ENCODE data around the gene CDC42SE2.

CDC42SE2 gene
- 291 to 791 (median 353) reads per million in 3 experiments for total RNA-seq

DNA sequence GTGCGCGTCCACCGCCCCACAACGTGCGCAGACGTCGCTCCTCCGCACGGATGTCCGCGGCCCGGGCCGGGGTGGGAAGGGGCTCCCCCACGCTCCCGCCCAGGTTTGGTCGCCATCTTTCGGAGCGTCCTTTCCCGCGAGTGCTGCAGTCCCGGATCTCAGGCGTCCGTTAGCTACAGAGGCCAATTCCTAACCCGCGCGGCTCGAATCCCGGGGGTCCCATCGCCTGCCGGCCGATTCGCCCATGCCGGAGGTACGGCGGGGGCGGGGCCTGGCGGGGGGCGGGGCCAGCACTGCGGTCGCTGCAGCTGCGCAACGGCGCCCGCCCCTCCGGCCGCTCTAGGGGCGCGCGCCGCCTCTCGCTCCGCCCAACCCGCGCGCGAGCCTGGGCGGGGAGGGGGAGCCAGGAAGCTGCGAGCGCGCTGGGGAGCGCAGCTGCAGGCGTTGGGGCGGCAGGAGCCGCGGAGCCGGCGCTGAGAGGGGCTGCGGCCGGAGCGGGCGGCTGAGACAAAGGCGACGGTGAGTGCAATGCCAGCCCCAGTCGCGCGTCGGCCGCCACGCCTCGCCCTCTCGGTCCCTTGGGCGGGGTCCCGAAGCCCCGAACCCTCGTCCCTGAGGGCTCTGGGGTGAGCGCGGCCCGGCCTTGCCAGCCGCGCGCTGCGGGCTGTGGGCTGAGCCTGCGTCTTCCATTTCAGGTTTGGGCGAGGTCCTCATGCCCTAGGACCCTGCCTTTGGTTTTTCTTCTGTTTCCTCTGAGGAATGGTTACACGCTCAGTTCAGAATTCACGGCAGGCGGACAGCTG lies at the start of gene CDC42SE2:
CDC42SE2 (plus strand) TSS at position 406 of the 803 bp plus-strand sequence. CDS start 95,441 bp downstream, outside the sequence.
- peak; percentile 87 for DNase-seq

DNA sequence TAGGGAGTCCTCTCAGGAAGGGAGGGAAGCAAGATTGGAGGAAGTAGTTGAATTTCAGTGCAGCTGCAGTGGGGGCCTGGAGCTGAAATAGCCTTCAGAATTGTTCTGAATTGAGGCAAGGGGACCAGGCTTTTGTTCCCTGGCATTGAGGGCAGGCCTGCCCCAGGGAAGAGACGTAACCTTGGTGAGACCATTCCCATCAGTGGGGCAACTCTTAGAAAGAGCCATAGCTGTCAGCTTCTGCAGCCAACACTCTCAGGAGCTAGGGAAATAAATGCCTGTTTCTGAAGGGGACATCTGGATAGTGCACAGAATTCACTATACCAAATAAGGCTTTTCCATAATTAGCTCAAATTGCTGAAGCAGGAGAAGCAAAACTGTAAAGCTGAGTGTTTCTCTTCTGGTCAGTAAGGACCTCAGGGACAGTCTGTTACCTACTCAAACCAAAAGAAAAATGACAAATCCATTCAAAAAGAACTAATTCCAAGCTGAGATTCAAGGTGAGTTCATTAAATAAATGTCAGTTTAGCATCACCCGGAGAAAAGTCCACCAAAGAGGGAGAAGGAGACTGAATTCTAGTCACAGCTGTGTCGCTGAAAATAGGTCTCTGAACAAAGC lies 49.1 kb upstream of the CDC42SE2 start:
- no peak for DNase-seq

- no peak for DNase-seq
Observed at GRCh38 chr5:131217791-131218190, 46.1 kb upstream of the CDC42SE2 start.

DNA sequence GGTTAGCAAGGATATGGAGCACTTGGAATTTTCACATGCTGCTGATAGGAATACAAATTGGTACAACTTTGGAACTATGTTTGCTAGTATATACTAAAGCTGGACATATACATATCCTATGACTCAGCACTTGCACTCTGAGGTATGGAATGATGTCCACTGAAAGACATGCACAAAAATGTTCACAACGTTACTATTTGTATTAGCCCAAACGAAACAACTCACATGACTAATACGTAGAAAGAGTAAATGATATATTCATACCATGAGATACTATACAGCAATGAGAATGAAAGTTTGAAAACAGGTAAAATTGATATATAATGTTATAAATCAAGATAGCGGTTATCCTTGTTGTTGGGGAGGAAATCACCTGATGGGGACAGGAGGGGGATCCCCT lies 45.5 kb upstream of the CDC42SE2 start:
- no peak for DNase-seq

DNA sequence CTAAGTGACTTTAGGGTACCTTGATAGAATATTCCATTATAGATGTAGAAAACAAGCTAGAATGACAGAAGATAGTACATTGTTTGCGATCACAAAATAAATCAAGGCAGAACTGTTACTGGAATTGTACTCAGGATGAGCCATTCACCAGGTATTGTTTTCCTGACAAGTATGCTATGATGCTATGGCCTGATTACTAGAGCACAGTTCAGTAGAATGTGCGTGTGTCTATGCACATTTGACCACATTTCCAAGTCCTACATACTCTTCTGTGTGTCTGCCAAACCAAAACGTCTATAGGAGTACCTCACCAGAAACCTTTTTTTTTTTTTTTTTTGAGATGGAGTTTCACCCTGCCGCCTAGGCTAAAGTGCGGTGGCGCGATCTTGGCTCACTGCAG lies 43.3 kb upstream of the CDC42SE2 start:
- no peak for DNase-seq

DNA sequence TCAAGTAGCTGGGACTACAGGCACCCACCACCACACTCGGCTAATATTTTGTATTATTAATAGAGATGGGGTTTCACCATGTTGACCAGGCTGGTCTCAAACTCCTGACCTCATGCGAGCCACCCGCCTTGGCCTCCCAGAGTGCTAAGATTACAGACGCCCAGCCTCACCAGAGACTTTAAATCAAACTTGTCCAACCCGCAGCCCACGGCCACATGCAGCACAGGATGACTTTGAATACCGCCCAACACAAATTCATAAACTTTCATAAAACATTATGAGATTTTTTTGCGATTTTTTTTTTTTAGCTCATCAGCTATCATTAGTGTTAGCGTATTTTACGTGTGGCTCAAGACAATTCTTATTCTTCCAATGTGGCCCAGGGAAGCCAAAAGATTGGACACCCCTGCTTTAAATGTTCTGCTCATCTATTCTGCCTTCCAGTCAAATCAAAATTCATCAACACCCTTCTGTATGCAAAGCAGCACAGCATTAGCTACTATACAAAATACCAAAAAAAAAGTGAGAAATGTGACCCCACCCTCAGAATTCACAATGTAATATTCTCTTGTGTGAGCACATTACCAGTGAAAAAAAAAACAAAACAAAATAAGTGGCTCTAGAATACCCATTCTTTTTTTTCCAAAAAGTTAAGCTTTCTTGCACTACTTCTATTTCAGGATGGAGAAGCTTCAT lies 42.7 kb upstream of the CDC42SE2 start:
- DNase-seq: no peak

DNA sequence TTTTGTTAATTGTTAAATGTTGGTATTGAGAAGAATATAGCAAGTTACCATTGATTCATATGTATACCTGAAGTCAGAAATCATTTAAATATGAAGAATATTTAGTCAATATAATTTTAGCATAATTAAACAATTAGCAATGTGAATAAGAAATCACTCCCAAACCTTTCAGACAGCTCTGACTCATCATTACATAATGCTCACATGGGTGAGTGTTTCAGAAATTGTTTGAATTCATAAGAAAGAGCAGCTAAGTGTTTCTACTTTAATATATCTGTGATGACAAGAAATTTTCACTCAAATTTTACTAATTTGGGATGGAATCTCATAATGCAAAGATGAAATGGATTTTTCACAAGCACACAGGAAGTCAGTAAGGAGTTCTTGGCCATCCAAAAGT lies 42.0 kb upstream of the CDC42SE2 start:
- DNase-seq: no peak

- no peak for DNase-seq
Observed at GRCh38 chr5:131222731-131223130, 41.1 kb upstream of the CDC42SE2 start.

DNA sequence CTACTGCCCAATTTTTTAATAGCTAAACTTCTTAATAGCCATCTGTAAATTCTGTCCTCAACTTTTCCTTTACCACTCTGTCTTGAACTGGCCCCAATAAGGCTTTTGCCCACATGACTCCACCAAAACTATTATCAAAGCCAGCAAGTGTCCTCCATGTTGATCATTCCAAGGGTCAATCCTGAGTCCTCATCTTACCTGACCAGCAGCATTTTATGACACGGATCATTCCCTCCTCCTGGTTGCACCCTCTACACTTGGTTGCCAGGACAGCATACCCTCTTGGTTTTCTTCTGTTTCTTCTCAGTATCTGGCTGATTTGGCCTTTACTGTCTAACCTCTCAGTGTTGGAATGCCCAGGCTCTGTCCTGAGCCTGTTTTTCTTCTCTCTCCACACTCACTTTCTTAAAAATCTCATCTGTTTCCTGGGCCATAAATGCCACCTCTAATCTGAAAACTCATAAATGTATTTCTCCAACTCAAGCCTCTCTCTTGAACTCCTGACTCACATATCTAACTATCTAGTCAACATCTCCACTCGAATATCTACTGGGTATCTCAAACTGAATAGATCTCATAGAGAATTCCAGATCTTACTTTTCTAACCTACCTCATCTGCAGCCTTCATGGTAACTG lies 40.0 kb upstream of the CDC42SE2 start:
- DNase-seq: no peak

DNA sequence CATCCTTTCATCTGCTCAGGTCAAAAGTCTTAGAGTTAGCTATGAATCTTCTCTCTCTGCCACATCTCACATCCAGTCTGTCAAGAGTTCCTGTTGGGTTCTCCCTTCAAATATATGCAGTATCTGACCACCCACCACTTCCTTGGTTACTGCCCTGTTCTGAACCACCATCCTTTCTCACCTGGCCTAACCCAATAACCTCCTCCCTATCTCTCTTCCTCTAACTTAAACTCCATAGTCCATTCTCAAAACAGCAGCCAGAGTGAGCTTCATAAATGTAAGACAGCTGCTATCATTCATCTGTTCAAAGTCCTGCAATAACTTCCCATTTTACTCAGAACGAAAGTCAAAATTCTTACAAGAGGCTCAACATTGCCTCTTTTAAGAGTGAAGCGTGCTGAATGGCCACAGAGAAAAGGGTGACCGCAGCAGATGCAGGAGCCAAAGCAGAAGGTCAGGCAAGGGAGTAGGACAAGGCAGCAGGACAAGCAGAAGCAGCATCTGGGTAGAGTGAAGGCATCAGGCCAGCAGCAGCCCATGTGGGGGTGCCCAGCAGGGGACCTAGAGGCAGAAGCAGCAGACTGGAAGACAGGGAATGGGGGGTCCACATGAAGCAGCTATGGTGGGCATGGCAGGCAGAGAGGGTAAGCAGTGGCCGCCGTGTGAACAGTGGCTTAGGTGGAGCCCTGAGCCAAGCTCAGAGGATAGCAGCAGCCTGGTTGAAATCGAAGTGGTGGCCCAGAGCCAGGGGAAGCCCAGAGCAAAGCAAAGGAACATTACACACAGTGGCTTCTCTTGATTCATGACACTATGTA lies 39.3 kb upstream of the CDC42SE2 start:
- DNase-seq: peak; percentile 13

GRCh38 chr5:131225282-131225974 lies 38.4 kb upstream of the CDC42SE2 start:
- no peak for DNase-seq

DNA sequence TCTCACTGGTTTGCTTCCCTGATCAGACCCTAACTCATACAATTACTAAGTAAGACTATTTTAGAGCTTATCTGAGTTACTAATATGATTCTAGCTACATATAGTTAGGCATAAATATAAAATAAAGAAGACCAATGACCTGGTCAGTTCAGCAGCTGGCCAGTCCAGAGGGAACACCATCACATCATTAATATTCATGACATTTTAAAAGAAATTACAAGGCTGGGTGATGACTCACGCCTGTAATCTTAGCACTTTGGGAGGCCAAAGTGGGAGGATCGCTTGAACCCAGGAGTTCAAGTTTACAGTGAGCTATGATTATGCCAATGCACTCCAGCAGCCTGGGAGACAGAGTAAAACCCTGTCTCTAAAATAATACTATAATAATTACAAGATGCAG lies 37.0 kb upstream of the CDC42SE2 start:
- no peak for DNase-seq

- no peak for DNase-seq
Observed at GRCh38 chr5:131228646-131229045, 35.2 kb upstream of the CDC42SE2 start.

DNA sequence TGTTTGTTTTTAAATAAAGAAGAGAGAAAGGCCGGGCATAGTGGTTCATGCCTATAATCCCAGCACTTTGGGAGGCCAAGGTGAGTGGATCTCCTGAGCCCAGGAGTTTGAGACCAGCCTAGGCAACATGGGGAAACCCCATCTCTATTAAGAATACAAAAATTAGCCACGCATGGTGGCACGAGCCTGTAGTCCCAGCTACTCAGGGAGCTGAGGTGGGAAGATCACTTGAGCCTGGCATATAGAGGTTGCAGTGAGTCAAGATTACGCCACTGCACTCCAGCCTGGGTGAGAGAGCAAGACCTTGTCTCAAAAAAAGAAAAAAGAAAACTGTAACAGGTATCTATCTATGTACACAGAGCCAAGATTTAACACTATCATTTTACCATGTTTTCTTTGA lies 34.2 kb upstream of the CDC42SE2 start:
- no peak for DNase-seq

- DNase-seq: no peak
Observed at GRCh38 chr5:131230406-131230805, 33.4 kb upstream of the CDC42SE2 start.

GRCh38 chr5:131239686-131240085 lies 24.2 kb upstream of the CDC42SE2 start:
- no peak for DNase-seq

- DNase-seq: no peak
Observed at GRCh38 chr5:131242728-131243255, 21.1 kb upstream of the CDC42SE2 start.

GRCh38 chr5:131245312-131245711 lies 18.5 kb upstream of the CDC42SE2 start:
- no peak for DNase-seq

- no peak for DNase-seq
Observed at GRCh38 chr5:131245948-131246347, 17.9 kb upstream of the CDC42SE2 start.

DNA sequence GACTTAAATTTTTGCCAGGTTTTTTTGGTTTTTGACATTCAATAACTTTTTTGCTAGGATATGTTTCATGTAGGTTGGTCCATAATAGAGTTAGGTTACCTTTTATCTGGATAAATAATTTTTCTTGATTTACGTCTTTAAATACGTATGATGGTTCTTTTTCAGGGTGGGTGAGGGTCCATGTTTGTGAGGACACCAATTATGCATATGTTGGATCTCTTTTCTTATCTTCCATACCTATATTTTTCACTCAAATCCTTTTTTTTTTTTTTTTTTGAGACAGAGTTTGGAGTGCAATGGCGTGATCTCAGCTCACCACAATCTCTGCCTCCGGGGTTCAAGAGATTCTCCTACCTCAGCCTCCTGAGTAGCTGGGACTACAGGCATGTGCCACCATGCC lies 17.3 kb upstream of the CDC42SE2 start:
- DNase-seq: no peak

DNA sequence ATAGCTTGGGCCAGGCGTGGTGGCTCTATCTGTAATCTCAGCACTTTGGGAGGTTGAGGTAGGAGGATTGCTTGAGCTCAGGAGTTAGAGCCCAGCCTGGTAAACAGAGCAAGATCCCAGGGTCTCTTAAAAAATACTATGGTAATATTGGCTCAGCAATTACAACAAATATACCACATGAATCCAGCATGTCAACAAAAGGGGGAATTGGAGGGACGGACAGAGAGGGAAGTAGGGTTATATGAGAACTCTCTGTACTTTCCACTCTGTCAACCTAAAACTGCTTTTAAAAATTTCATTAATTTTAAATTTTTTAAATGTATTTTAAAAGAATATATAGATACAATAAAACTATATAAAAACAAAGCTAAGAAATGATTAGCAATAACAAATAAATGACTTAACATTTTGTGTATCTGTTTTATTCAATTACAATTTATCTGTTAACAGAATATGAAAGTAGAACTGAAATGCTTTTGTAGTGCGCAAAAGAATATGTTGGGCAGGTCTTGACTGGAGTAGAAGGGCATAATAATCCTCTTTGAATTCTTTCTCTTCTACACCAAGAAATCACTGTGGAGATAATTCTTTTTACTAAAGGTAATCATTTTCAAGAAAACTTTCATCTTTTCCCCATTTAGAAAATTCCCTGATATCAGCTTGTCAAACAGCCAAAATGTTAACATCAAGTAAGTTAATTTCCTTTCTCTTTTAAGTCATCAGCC lies 12.9 kb upstream of the CDC42SE2 start:
- DNase-seq: no peak
